GM12878 (cell line): ENCODE data around the gene ITGBL1. TPM values are rescaled to one million over a fixed set of nuclear protein-coding genes. Genes with fewer than 3 reads are reported as not detected.

Source experiments
- CREM ChIP-seq: IDR thresholded peaks from 2 replicates; pipeline ENCODE4 v1.6.1; 2014; ENCODE audit warnings: antibody characterized with exemption, low read depth
- DPF2 ChIP-seq: fragments of 450-650 bp; IDR thresholded peaks from 2 replicates; pipeline ENCODE4 v1.6.1; 2017; ENCODE audit warnings: mild to moderate bottlenecking
- KAT2A ChIP-seq: conservative IDR thresholded peaks from 2 replicates; pipeline ENCODE4 v1.6.1; 2011; ENCODE audit warnings: low read depth, low read length; ENCODE audit not compliant: control insufficient read depth
- KLF5 ChIP-seq: fragments of 450-650 bp; IDR thresholded peaks from 2 replicates; pipeline ENCODE4 v1.6.1; 2014; ENCODE audit warnings: mild to moderate bottlenecking; ENCODE audit not compliant: partially characterized antibody
- NFYB ChIP-seq: IDR thresholded peaks from 2 replicates; pipeline ENCODE4 v1.6.1; 2011; ENCODE audit warnings: low read depth, mild to moderate bottlenecking, low read length, improper control_type of control experiment, moderate library complexity; ENCODE audit not compliant: insufficient read depth
- NR2C2 ChIP-seq: IDR thresholded peaks from 2 replicates; pipeline ENCODE4 v1.6.1; 2011; ENCODE audit warnings: borderline replicate concordance, low read depth; ENCODE audit not compliant: control insufficient read depth, insufficient read length
- NR2F1 ChIP-seq: fragments of 450-650 bp; conservative IDR thresholded peaks from 2 replicates; pipeline ENCODE4 v1.6.1; 2017; ENCODE audit warnings: mild to moderate bottlenecking
- PAX5 ChIP-seq: IDR thresholded peaks from 2 replicates; pipeline ENCODE4 v1.6.1; 2011; ENCODE audit warnings: low read depth, low read length, borderline replicate concordance
- POLR2A ChIP-seq: IDR thresholded peaks from 2 replicates; pipeline ENCODE4 v1.6.1; 2011; ENCODE audit warnings: low read depth, mild to moderate bottlenecking, low read length
- POLR2AphosphoS2 ChIP-seq: IDR thresholded peaks from 2 replicates; pipeline ENCODE4 v1.6.1; 2011; ENCODE audit warnings: low read depth, mild to moderate bottlenecking, low read length, improper control_type of control experiment, moderate library complexity
- POU2F2 ChIP-seq: IDR thresholded peaks from 3 replicates; pipeline ENCODE4 v1.6.1; 2011; ENCODE audit warnings: low read depth, mild to moderate bottlenecking, low read length, borderline replicate concordance
- RBBP5 ChIP-seq: fragments of 200-600 bp; sonication (generic); conservative IDR thresholded peaks from 2 replicates; pipeline ENCODE4 v1.6.1; 2016
- RELA ChIP-seq: fragments of 450-650 bp; IDR thresholded peaks from 2 replicates; pipeline ENCODE4 v1.8.0; 2014; ENCODE audit warnings: borderline replicate concordance; ENCODE audit not compliant: partially characterized antibody
- REST ChIP-seq: IDR thresholded peaks from 2 replicates; pipeline ENCODE4 v1.6.1; 2012; ENCODE audit warnings: mild to moderate bottlenecking, low read depth, low read length
- SKIL ChIP-seq: fragments of 450-650 bp; IDR thresholded peaks from 2 replicates; pipeline ENCODE4 v1.6.1; 2017; ENCODE audit warnings: mild to moderate bottlenecking, low read depth, inconsistent platforms; ENCODE audit not compliant: poor library complexity, severe bottlenecking
- SRF ChIP-seq, 2 experiments: IDR thresholded peaks; 2 replicates each; pipeline ENCODE4 v1.6.1; 2011; ENCODE audit warnings: low read depth in 2 of 2, low read length in 2 of 2, mild to moderate bottlenecking in 1 of 2, moderate library complexity in 1 of 2
- polyA plus RNA-seq, 11 experiments: library from polyadenylated mRNA; depleted of rRNA in 4 of 11; unstranded in 6 of 11; stranded (reverse) in 5 of 11; fragments of >200 nt; fragmentation: Nextera tagmentation in 4 of 11; fragmentation: Illumina TruSeq in 1 of 11; extraction: Ambion mirVana in 4 of 11; extraction: Trizol in 1 of 11; gene quantifications; 1 replicate in 1 of 11; 2 replicates in 10 of 11; pipeline versions ENCODE4 v1.2.1 to v1.2.3, GENCODE V29; 2011 to 2016; ENCODE audit warnings: inconsistent platforms in 2 of 11, missing spikeins in 2 of 11, low read depth in 1 of 11
- total RNA-seq, 4 experiments: library from RNA; depleted of rRNA in 3 of 4; stranded (reverse); fragments of >200 nt in 3 of 4; fragmentation: Illumina TruSeq in 1 of 4; extraction: Trizol in 1 of 4; gene quantifications; 2 replicates each; pipeline versions ENCODE4 v1.2.1 to v1.2.3, GENCODE V29; 2013 to 2021
- TF ChIP-seq, protein P1 (sequence below): fragments of 450-650 bp; IDR thresholded peaks from 2 replicates; pipeline ENCODE4 v1.6.1; 2018; ENCODE audit warnings: borderline replicate concordance, mild to moderate bottlenecking; ENCODE audit not compliant: partially characterized antibody
- TF ChIP-seq, protein P2 (sequence below): IDR thresholded peaks from 2 replicates; pipeline ENCODE4 v1.6.1; 2011; ENCODE audit warnings: mild to moderate bottlenecking, low read depth, low read length, moderate library complexity; ENCODE audit not compliant: insufficient replicate concordance
- TF ChIP-seq, protein P3 (sequence below): IDR thresholded peaks from 2 replicates; pipeline ENCODE4 v1.6.1; 2011; ENCODE audit warnings: borderline replicate concordance, low read depth, mild to moderate bottlenecking, moderate library complexity, low read length; ENCODE audit not compliant: insufficient read depth, poor library complexity, severe bottlenecking

ITGBL1 gene
- total and polyA plus RNA-seq, 10 of the 15 experiments (the other 5 are each of a cell fraction or from before 2014, with no cell fraction given): 0.17 to 2.8 (median 0.28) TPM; not detected in 3

DNA sequence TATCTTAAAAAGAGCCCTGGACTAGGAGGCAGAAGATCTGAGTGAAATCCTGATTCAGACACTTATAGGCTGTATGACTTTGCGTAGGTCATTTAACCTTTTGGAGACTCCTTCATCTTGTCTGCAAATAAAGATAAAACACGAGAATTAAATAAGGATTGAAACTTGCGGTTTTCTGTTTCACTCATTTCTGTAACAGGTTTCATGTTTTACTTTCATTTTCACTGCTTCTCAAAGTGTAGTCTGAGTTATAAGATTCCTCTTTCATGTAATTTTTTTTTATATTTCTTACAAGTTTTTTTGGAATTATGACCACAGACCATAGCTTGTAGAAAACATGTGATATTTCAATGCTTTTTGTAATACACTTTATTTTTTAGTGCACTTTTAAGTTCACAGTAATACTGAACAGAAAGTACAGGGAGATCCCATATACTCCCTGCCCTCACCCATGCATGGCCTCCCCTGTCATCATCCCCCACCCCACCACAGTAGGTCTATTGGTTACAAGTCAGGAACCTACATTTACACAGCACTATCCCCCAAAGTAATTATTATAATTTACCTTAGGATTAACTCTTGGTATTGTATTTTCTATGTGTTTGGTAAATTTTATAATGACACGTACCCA, 174.6 kb downstream of the ITGBL1 start (continued):
- TF ChIP-seq, protein P1, sequence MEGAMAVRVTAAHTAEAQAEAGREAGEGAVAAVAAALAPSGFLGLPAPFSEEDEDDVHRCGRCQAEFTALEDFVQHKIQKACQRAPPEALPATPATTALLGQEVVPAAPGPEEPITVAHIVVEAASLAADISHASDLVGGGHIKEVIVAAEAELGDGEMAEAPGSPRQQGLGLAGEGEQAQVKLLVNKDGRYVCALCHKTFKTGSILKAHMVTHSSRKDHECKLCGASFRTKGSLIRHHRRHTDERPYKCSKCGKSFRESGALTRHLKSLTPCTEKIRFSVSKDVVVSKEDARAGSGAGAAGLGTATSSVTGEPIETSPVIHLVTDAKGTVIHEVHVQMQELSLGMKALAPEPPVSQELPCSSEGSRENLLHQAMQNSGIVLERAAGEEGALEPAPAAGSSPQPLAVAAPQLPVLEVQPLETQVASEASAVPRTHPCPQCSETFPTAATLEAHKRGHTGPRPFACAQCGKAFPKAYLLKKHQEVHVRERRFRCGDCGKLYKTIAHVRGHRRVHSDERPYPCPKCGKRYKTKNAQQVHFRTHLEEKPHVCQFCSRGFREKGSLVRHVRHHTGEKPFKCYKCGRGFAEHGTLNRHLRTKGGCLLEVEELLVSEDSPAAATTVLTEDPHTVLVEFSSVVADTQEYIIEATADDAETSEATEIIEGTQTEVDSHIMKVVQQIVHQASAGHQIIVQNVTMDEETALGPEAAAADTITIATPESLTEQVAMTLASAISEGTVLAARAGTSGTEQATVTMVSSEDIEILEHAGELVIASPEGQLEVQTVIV: no peak
- TF ChIP-seq SKIL (peak; percentile 74), SRF (IDR thresholded peaks at IDR 0.05; ENCODE audit: low read depth in 2 of 2, low read length in 2 of 2) (no peak), KAT2A (no peak), RBBP5 (no peak), NFYB (no peak), RELA (no peak), NR2F1 (peak; percentile 53), POLR2A (no peak), PAX5 (no peak), CREM (no peak), POU2F2 (no peak), NR2C2 (no peak), REST (no peak), DPF2 (peak; percentile 78), KLF5 (no peak), POLR2AphosphoS2 (no peak)
- TF ChIP-seq, protein P2, sequence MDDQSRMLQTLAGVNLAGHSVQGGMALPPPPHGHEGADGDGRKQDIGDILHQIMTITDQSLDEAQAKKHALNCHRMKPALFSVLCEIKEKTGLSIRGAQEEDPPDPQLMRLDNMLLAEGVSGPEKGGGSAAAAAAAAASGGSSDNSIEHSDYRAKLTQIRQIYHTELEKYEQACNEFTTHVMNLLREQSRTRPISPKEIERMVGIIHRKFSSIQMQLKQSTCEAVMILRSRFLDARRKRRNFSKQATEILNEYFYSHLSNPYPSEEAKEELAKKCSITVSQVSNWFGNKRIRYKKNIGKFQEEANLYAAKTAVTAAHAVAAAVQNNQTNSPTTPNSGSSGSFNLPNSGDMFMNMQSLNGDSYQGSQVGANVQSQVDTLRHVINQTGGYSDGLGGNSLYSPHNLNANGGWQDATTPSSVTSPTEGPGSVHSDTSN: no peak
- TF ChIP-seq, protein P3, sequence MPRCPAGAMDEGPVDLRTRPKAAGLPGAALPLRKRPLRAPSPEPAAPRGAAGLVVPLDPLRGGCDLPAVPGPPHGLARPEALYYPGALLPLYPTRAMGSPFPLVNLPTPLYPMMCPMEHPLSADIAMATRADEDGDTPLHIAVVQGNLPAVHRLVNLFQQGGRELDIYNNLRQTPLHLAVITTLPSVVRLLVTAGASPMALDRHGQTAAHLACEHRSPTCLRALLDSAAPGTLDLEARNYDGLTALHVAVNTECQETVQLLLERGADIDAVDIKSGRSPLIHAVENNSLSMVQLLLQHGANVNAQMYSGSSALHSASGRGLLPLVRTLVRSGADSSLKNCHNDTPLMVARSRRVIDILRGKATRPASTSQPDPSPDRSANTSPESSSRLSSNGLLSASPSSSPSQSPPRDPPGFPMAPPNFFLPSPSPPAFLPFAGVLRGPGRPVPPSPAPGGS: no peak
